GM23248 (cell line): ENCODE measurements around the gene SUPT5H.

Source experiments
- EZH2 ChIP-seq: fragments of 200-600 bp; sonication (generic); IDR thresholded peaks from 2 replicates; pipeline ENCODE4 v1.6.1; 2018; ENCODE audit warnings: antibody characterized with exemption, mild to moderate bottlenecking; ENCODE audit not compliant: insufficient read depth, poor library complexity, severe bottlenecking
- EZH2phosphoT487 ChIP-seq: fragments of 200-600 bp; sonication (generic); IDR thresholded peaks from 2 replicates; pipeline ENCODE4 v1.6.1; 2018; ENCODE audit warnings: antibody characterized with exemption, moderate library complexity, mild to moderate bottlenecking, low read depth; ENCODE audit not compliant: insufficient read depth

- TF ChIP-seq EZH2: peak; percentile 95
- TF ChIP-seq EZH2phosphoT487: no peak
These were observed 69.6 kb downstream of the SUPT5H start, which contains the start of gene SELENOV for GRCh38 chr19:39514840-39515550.
